Stimulated activated CD8-positive, alpha-beta memory T cell treated with anti-CD3 and anti-CD28 coated beads, Interleukin-12 subunit alpha, Interleukin-12 subunit beta, amount 100 ng/mL, for 24 hours (primary cell): Measurements from ENCODE around the gene TRIO.

ENCODE experiments used
- DNase-seq: peaks from one replicate; pipeline ENCODE4 v3.0.0-alpha.2; 2020; ENCODE audit errors: extremely low read depth

TRIO gene

DNA sequence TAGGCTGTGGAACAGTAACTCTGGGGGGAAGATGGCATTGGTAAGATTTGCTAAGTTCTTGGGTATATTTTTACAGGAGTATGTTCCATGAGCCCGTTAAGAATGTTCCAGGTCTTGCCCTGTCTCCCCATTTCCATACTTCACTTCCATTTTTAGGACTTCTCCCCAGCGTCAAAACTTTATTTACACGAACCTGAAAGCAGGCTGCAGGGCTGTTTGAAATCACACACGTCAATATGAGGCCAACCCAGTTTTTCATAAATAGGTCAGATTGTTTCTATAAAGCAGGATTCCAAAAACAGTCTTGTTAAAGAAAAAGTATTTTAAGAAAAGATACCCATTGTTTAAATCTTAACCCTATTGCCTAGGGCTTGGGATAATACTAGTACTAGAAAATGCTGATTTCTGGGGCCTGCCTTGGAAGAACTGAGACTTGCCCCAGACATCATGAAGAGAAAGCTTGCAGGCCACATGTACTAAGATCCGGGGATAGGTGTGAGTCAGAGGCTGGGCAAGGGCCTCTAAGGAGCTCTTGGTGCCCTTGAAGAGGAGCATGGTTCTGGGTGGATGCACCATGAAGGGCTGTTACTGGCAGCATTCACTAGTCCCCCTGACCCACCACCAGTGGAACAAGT is 24.2 kb downstream of the TRIO start:
- DNase-seq: no peak

DNA sequence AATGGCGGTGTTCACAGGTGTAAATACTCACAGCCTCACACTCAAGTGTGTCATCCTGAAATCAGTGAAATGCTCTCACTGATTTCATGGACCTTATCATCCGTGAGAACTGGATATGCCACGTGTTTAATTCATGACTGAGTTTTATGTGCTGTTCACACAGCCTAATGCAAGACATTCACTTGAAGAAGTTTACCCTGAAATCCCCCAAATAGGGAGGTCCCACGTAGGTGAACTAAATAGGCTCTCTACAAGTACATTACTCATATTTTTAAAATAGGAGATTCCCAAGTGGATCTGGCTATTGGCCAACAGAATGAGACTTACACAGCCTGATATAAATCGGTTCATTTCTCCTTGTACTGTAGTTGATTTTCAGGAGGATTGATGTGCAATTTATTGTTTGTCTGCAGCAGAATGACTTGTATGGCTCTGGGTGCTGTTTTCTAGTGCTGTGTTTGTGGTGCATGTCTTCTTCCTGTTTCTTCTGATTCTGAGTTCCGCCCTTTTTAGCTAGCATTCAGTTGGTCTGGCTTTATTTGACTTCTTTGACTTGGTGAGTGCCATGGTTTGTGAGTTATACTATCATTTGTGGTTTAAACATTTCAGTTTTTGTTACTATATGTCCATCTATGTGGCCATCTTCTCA is 25.1 kb downstream of the TRIO start:
- no peak for DNase-seq

GRCh38 chr5:14168793-14169262 is 25.7 kb downstream of the TRIO start:
- no peak for DNase-seq

DNA sequence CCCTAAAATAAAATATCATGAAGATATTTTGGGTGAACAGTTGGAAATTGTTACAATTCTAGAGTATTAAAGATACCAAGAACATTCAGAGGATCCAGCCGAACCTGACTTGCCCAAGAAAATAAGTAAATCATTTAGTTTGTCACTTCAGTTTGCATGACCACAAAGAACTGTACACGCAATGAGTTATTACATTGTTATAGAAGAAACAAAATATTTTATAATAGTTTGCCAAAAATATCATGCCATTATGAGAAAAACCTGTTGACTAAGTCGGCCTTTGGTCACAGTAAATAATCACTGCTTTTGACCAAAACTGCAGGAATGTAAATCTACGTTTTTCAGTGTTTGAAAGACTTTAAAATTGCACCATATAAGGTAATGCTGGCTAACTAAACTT is 27.9 kb downstream of the TRIO start:
- no peak for DNase-seq

DNA sequence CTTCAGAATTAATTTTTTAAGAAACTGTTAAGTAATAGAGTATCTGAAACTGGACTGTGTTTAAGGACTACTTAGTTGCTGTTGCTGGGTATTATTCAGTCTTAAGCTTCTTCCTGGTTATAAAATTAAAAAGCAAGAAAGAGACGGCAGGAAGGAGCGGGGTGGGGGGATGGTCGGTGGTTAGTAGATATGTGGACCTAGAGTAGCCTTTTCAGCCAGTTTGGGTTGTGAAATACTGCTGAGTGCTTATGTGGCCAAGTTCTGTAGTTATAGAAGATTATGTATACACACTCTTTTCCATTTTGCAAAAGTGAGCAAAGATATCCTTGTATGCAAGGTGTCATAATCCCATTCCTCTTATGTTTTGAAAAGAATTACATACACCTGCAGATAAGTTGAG is 28.5 kb downstream of the TRIO start:
- no peak for DNase-seq

DNA sequence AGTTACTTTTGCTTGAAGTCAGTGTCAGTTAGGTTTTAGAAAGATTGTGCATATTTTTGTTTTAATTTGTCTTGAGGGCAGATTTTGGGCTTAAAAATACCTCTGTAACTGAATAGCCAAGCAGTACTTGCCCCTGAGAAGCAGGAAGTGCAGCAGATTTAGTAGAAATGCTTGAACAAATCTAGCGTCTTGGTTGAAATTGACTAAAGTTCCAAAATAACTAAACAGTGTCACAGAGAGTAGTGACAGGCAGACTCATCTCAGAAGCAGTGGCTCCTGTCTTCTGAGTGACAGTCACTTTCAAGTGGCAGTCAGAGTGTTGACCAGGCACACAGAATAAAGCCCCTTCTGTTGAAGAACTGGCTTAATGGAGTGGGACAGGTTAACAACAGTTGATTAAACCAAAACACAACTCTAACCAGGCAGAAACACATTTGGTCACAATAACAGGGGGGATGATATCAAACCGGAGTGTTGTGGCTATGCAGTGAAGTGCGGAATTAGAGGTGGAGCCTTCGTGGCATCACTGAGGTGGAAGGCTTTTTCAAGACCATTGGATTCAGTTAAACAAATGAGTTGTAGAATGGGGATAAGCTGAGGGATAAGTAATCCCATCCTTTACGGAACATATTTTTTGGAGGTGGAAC is 29.1 kb downstream of the TRIO start:
- DNase-seq: no peak

DNA sequence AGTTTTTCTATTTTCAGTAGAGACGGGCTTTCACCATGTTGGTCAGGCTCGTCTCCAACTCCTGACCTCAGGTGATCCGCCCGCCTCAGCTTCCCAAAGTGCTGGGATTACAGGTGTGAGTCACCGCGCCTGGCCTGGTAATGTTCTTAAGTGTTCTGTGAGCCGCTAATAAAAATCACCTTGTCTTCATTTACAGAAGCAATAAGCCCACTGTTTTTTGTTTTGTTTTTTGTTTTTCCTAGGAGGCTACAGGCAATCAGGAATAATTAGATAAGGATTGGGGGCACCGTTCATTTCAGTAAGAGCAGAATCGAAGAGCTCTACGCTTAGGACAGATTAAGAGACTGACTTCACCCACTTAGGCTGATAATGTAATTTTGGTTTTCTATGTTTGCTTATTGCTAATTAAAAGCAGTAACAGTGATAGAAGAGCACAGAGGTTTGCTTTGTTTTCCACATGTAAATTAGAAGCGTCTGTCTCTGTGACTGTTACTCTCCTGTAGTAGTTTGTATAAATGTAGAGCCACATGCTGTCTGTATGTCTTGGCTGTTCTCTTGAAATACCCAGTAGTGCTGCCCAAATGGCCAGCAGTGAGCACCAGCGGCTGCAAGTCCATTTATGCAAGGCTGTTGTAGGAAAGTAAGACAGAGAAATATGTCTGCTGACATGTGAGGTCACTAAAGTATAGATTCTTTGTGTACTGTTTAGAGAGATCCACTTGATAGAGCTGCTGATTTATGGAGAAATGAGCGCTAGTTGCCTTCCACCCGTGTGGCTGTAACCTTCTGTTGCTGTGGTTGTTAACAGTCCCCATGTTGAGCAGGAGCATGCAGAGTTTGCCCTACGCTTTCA is 30.5 kb downstream of the TRIO start:
- DNase-seq: no peak

- no peak for DNase-seq
These were observed 31.1 kb downstream of the TRIO start for GRCh38 chr5:14174230-14174636.

GRCh38 chr5:14175381-14175780 is 32.2 kb downstream of the TRIO start:
- DNase-seq: no peak

GRCh38 chr5:14176888-14177287 is 33.7 kb downstream of the TRIO start:
- no peak for DNase-seq

DNA sequence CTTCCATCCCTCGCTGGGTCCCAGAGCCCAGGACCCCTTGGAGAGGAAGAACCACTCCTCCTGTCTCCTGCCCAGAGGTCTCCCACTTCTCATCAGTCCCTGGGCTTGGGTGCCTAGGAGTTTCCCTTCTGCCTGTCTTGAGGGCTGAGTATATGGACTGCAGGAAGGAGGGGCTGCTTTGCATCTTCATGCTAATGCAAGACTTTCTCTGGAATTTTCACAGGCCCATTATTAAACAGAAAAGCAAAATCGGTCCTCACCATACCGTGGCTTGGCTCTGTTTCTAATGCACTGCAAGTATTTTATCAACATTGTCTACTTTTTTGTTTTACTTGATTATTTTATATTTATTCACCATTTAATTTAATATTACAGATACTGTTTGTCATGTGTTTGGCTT is 34.5 kb downstream of the TRIO start:
- DNase-seq: no peak

- DNase-seq: no peak
These were observed 34.9 kb downstream of the TRIO start for GRCh38 chr5:14178091-14178490.

DNA sequence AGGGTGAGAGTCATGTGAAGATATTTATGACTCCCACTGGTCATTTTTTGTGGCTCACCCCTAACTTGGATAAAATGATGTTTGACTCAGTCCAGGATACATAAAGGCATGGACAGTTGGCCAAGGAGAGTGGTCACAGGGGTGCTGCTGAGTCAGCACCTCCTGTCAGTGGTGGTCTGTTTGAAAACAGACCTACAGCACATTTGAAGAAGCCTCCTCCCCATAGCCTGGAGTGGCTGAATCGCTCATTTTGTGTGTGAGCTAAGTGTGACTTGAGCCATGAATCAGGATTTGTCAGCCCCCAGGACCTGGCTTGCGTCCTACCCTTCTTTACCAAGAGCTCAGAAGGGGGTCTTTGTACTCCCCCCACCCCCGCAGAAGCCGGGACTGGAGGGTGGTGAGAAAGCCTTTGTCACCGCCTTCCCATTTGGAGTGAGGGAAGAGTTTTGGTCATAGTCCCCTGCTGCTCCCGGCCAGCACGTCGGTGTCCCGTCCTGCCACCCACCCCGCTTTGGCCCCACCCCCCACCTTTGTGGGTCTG is 35.6 kb downstream of the TRIO start:
- DNase-seq: no peak

DNA sequence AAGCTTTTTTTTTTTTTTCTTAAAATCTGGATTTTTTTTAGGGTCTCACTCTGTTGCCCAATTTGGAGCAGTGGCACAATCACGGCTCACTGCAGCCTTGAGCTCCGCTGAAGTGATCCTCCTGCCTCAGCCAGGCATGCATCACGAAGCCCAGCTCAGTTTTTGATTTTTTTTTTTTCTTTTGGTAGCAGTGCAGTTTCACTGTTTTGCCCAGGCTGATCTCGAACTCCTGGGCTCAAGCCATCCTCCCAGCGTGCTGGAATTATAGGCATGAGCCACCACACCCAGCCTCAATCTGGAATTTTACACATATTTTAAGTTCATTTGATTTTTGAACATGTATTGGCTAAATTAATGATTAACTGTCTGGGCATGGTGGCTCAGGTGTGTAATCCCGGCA is 36.3 kb downstream of the TRIO start:
- no peak for DNase-seq

DNA sequence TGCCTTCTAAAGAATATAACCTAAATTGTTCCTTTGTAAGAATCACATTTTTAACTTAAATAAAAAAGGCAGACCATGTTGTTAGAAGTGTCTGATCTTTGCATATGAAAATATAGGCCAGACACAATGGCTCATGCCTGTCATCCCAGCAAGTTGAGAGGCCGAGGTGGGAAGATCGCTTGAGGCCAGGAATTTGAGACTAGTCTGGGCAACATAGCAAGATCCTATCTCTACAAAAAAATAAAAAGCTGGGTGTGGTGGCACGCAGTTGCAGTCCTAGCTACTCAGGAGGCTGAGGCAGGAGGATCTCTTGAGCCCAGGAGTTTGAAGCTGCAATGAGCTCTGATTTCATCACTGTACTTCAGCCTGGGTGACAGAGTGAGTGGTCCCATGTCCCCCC is 37.3 kb downstream of the TRIO start:
- DNase-seq: no peak

GRCh38 chr5:14181299-14181968 is 38.3 kb downstream of the TRIO start:
- no peak for DNase-seq

DNA sequence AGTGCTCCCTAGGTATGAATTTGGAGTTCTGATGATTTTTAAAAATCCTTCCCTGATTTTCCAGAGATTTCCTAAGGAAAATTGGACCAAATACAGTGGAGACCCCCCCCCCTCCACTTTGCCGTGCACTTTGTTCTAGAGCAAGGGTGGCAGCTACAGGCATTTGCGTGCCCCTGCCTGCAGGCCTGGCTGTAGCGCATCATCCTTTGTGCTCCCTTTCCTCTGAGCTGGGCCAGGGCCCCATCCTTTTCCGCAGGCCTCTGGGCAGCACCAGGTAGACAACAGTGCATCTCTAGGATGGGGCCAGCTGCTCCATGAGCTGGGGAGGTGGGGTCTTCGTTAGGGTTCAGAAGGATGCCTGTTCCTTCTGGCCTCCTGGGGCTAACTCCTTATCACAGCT is 39.6 kb downstream of the TRIO start:
- DNase-seq: no peak

DNA sequence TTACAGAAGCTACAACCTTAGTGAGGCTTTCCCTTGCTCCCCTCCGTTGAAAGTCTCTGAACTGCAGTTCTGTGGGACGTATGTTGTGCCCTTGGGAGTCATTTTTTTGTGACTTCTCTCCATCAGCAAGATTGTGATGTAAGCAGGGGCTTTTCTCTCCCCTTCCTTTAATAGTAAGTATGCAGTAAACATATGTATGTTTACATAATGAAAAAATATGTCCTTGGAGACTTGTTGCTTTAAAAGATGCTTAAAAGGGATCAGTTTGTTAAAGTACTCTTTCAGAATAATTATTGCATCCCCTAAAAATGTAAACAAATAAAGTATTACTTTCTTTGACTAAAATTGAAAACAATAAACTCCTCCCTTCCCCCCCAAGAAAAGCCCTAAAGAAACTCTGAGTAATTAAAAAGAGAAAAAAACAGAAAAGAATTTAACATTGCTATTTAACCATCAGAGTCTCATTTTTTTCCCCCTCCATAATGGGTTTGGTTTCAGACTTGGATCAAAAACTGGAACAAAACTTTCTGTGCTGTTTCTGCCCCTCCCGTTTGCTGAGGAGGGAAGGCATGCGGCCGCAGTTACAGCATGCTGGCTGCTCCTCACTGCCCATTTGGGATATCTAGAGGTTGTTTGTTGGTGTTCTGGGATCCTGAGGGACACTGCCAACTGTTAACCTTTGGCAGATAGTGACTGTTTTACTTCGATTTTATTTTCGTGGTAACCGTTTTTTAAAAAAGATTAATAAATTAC is 40.2 kb downstream of the TRIO start:
- no peak for DNase-seq

DNA sequence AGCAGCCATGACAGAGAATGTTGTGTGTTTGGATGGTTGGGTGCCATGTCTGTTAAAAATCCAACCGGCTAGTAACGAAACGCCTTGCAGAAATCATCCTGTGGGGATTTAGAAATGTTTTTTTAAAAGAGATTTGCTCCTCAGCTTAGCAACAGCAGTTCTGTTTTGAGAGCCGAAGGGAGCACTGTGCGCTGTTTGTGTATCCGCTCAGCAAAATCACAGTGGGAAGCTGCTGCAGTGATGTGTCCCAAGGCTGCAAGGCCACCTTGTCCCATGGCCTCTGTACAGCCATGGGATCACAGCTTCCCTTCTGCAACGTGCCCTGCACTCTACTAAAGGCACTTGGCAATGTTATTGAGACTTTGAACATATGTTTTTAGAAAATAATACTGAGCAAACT is 40.9 kb downstream of the TRIO start:
- DNase-seq: no peak

GRCh38 chr5:14184725-14185124 is 41.6 kb downstream of the TRIO start:
- DNase-seq: no peak
